SK-N-SH (cell line): ENCODE measurements around the gene FOXRED1.

Experiments used
- CTCF ChIP-seq: fragments of 200-600 bp; sonication (generic); IDR thresholded peaks from 2 replicates; pipeline ENCODE4 v1.6.1; 2017; ENCODE audit warnings: antibody characterized with exemption, mild to moderate bottlenecking, moderate library complexity
- TF ChIP-seq, protein P1 (sequence below): IDR thresholded peaks from 2 replicates; pipeline ENCODE4 v1.4.0; 2012; ENCODE audit warnings: low read depth, borderline replicate concordance
- TF ChIP-seq, protein P2 (sequence below): IDR thresholded peaks from 2 replicates; pipeline ENCODE4 v1.4.0; 2012; ENCODE audit warnings: low read depth

GRCh38 chr11:126219547-126219946 lies 49.4 kb upstream of the FOXRED1 start:
- TF ChIP-seq, protein P1, sequence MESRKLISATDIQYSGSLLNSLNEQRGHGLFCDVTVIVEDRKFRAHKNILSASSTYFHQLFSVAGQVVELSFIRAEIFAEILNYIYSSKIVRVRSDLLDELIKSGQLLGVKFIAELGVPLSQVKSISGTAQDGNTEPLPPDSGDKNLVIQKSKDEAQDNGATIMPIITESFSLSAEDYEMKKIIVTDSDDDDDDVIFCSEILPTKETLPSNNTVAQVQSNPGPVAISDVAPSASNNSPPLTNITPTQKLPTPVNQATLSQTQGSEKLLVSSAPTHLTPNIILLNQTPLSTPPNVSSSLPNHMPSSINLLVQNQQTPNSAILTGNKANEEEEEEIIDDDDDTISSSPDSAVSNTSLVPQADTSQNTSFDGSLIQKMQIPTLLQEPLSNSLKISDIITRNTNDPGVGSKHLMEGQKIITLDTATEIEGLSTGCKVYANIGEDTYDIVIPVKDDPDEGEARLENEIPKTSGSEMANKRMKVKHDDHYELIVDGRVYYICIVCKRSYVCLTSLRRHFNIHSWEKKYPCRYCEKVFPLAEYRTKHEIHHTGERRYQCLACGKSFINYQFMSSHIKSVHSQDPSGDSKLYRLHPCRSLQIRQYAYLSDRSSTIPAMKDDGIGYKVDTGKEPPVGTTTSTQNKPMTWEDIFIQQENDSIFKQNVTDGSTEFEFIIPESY, result no peak
- no peak for TF ChIP-seq CTCF
- TF ChIP-seq, protein P2, sequence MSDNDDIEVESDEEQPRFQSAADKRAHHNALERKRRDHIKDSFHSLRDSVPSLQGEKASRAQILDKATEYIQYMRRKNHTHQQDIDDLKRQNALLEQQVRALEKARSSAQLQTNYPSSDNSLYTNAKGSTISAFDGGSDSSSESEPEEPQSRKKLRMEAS, result no peak
